ENCODE measurements around the gene WDR53.
"Not testable (repeated sequence)": the region's sequence is repeated elsewhere in the genome, so short reads cannot be mapped to it uniquely, and the experiment has no call there.

WDR53 gene

GRCh38 chr3:196558476-196558875 lies 9.9 kb downstream of the WDR53 start:
- no peak for DNase-seq

- no peak for DNase-seq
Measured at GRCh38 chr3:196557236-196557635, 11.1 kb downstream of the WDR53 start.

GRCh38 chr3:196555295-196555694 lies 13.1 kb downstream of the WDR53 start:
- no peak for DNase-seq

- DNase-seq, result peak; percentile 64
Measured at GRCh38 chr3:196554205-196554604, 14.1 kb downstream of the WDR53 start.

- no peak for DNase-seq
Measured at GRCh38 chr3:196553551-196553950, 14.8 kb downstream of the WDR53 start.

GRCh38 chr3:196552253-196552652 lies 16.1 kb downstream of the WDR53 start:
- DNase-seq, result no peak

- not testable (repeated sequence) for DNase-seq
Measured at GRCh38 chr3:196550172-196550571, 18.2 kb downstream of the WDR53 start.

- DNase-seq, result not testable (repeated sequence)
Measured at GRCh38 chr3:196549312-196549711, 19.0 kb downstream of the WDR53 start.

GRCh38 chr3:196547067-196547466 lies 21.3 kb downstream of the WDR53 start:
- no peak for DNase-seq

GRCh38 chr3:196546537-196546936 lies 21.8 kb downstream of the WDR53 start:
- no peak for DNase-seq

GRCh38 chr3:196544491-196544992 lies 23.8 kb downstream of the WDR53 start:
- peak; percentile 11 for DNase-seq

- DNase-seq, result no peak
Measured at GRCh38 chr3:196541684-196542445, 26.5 kb downstream of the WDR53 start.

- peak; percentile 33 for DNase-seq
Measured at GRCh38 chr3:196537319-196537984, 30.9 kb downstream of the WDR53 start.

- no peak for DNase-seq
Measured at GRCh38 chr3:196533260-196533681, 35.1 kb downstream of the WDR53 start.

GRCh38 chr3:196531418-196531817 lies 36.9 kb downstream of the WDR53 start:
- DNase-seq, result peak; percentile 69

GRCh38 chr3:196528639-196529233 lies 39.6 kb downstream of the WDR53 start:
- DNase-seq, result peak; percentile 80

GRCh38 chr3:196525141-196525540 lies 43.2 kb downstream of the WDR53 start:
- DNase-seq, result no peak

- DNase-seq, result peak; percentile 22
Measured at GRCh38 chr3:196524527-196524926, 43.8 kb downstream of the WDR53 start.

GRCh38 chr3:196523841-196524240 lies 44.5 kb downstream of the WDR53 start:
- no peak for DNase-seq

- not testable (repeated sequence) for DNase-seq
Measured at GRCh38 chr3:196521291-196521690, 47.1 kb downstream of the WDR53 start.

GRCh38 chr3:196519718-196520082 lies 48.7 kb downstream of the WDR53 start:
- no peak for DNase-seq

GRCh38 chr3:196518966-196519717 lies 49.2 kb downstream of the WDR53 start:
- peak; percentile 90 for DNase-seq

GRCh38 chr3:196517919-196518318 lies 50.4 kb downstream of the WDR53 start:
- no peak for DNase-seq
